Calu3 (cell line): Measurements from ENCODE around the gene FAM209B. TPM values are rescaled to one million over a fixed set of nuclear protein-coding genes. Genes with fewer than 3 reads are reported as not detected.

ENCODE experiments used
- BruUV-seq: library from RNA; stranded (reverse); fragments of 400-500 nt; replicated peaks from 2 replicates; lab custom pipeline; 2021; lab: Mats Ljungman, UMichigan
- CTCF ChIA-PET: fragments of 300-600 bp; sonication (Branson Sonifier 250); formaldehyde crosslinking; loops from one replicate; lab custom pipeline; 2022; ENCODE audit warnings: antibody characterized with exemption; lab: Charles Lee
- DNase-seq: peaks from one replicate; pipeline ENCODE4 v3.0.0; 2022
- H3K27ac Mint-ChIP-seq: one replicate; pipeline ENCODE4 v1.8.0; 2022; ENCODE audit warnings: mixed read lengths; ENCODE audit not compliant: unreplicated experiment
- H3K27me3 Mint-ChIP-seq: one replicate; pipeline ENCODE4 v1.8.0; 2022; ENCODE audit warnings: mixed read lengths; ENCODE audit not compliant: unreplicated experiment
- H3K36me3 Mint-ChIP-seq: one replicate; pipeline ENCODE4 v1.8.0; 2022; ENCODE audit warnings: mild to moderate bottlenecking, moderate library complexity, mixed read lengths; ENCODE audit not compliant: insufficient read depth, unreplicated experiment
- H3K4me1 Mint-ChIP-seq: one replicate; pipeline ENCODE4 v1.8.0; 2022; ENCODE audit warnings: mild to moderate bottlenecking, low read depth, mixed read lengths; ENCODE audit not compliant: unreplicated experiment
- H3K4me3 Mint-ChIP-seq: one replicate; pipeline ENCODE4 v1.8.0; 2022; ENCODE audit warnings: mild to moderate bottlenecking, low read depth, moderate library complexity, mixed read lengths; ENCODE audit not compliant: unreplicated experiment
- H3K9me3 Mint-ChIP-seq: one replicate; pipeline ENCODE4 v1.8.0; 2022; ENCODE audit warnings: low read depth, mixed read lengths; ENCODE audit not compliant: unreplicated experiment
- CTCF ChIP-seq: fragments of 200-600 bp; IDR thresholded peaks from one replicate; pipeline ENCODE4 v1.8.0; 2022; ENCODE audit warnings: antibody characterized with exemption; ENCODE audit not compliant: unreplicated experiment
- intact Hi-C: fragments of 100-400 bp; cut with micrococcal nuclease; formaldehyde crosslinking; loops from one replicate; pipeline ENCODE4 v1.10.0; 2022; ENCODE audit not compliant: unreplicated experiment
- total RNA-seq: library from RNA; stranded (reverse); gene quantifications from 2 replicates; pipeline ENCODE4 v1.2.3, GENCODE V29; 2022

Gene FAM209B
- total RNA-seq, 1 experiment from 2014 or later: not detected

GRCh38 chr20:56513161-56514150 is 19.6 kb upstream of the FAM209B start:
- BruUV-seq: no TSS peak
- H3K27ac Mint-ChIP-seq: no peak overlapping the region

GRCh38 chr20:56516631-56517030 is 16.4 kb upstream of the FAM209B start:
- no peaks in the 10 kb centered on the region for H3K36me3 Mint-ChIP-seq
- no peaks in the 10 kb centered on the region for H3K4me1 Mint-ChIP-seq
- no peak for TF ChIP-seq CTCF
- CTCF ChIA-PET: no interaction called here
- no peak for DNase-seq
- H3K4me3 Mint-ChIP-seq: no peak overlapping the region
- no TSS peak for BruUV-seq
- intact Hi-C loops: no loop called here
- H3K27ac Mint-ChIP-seq: no peak overlapping the region
- H3K27me3 Mint-ChIP-seq: no peaks in the 10 kb centered on the region
- H3K9me3 Mint-ChIP-seq: no peaks in the 10 kb centered on the region

More at GRCh38 chr20:56513161-56514150, 19.6 kb upstream of the FAM209B start:
- Mint-ChIP-seq H3K4me3 (no peak overlapping the region), H3K27me3 (no peaks in the 10 kb centered on the region), H3K36me3 (no peaks in the 10 kb centered on the region), H3K9me3 (no peaks in the 10 kb centered on the region), H3K4me1 (no peaks in the 10 kb centered on the region)
- DNase-seq: no peak
- intact Hi-C loops: no loop called here
- no peak for TF ChIP-seq CTCF
- CTCF ChIA-PET: no interaction called here

- CTCF ChIA-PET: no interaction called here
- Mint-ChIP-seq H3K36me3 (no peaks in the 10 kb centered on the region), H3K4me1 (no peaks in the 10 kb centered on the region), H3K27ac (no peak overlapping the region), H3K9me3 (no peaks in the 10 kb centered on the region), H3K4me3 (no peak overlapping the region), H3K27me3 (no peaks in the 10 kb centered on the region)
- BruUV-seq: no TSS peak
- DNase-seq: no peak
- intact Hi-C loops: no loop called here
- TF ChIP-seq CTCF: no peak
Observed at GRCh38 chr20:56517211-56517610, 15.8 kb upstream of the FAM209B start.

- intact Hi-C loops: no loop called here
- BruUV-seq: no TSS peak
- no peaks in the 10 kb centered on the region for H3K36me3 Mint-ChIP-seq
Observed at GRCh38 chr20:56517641-56518040, 15.4 kb upstream of the FAM209B start.

More at GRCh38 chr20:56517641-56518040, 15.4 kb upstream of the FAM209B start:
- TF ChIP-seq CTCF: no peak
- Mint-ChIP-seq H3K27ac (no peak overlapping the region), H3K4me1 (no peaks in the 10 kb centered on the region), H3K9me3 (no peaks in the 10 kb centered on the region), H3K27me3 (no peaks in the 10 kb centered on the region), H3K4me3 (no peak overlapping the region)
- CTCF ChIA-PET: no interaction called here
- DNase-seq: no peak
